Measurements from ENCODE around the gene RGS7. TPM values are rescaled to one million over a fixed set of nuclear protein-coding genes. Genes with fewer than 3 reads are reported as not detected.

Gene RGS7
- total and polyA plus RNA-seq, 10 of the 15 experiments (the other 5 are each of a cell fraction or from before 2014, with no cell fraction given) = not detected

DNA sequence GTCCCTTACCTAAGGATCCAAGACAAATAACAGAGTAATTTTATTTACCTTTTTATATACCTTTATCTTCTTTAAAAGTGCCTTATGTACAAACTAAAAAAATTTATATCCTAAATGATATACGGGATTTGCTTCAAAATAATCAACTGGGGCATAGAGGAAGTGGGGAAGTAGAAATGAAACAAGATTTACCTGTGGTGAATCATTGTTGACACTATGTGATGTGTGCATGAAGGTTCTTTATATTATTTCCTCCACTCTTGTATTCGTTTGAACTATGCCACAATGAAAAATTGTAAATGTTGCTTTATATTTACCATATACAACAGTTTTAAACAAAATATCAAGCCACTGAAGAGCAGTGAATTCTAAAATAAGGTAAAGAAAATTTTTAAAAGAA, 13.0 kb downstream of the RGS7 start:
- ChIA-PET SMC1A (ENCODE audit: uncharacterized antibody, unreplicated experiment) (no interaction called here), RAD21 (ENCODE audit: unreplicated experiment) (no interaction called here), POLR2A (no interaction called here), CTCF (no interaction called here)
- TF ChIP-seq, protein P1, sequence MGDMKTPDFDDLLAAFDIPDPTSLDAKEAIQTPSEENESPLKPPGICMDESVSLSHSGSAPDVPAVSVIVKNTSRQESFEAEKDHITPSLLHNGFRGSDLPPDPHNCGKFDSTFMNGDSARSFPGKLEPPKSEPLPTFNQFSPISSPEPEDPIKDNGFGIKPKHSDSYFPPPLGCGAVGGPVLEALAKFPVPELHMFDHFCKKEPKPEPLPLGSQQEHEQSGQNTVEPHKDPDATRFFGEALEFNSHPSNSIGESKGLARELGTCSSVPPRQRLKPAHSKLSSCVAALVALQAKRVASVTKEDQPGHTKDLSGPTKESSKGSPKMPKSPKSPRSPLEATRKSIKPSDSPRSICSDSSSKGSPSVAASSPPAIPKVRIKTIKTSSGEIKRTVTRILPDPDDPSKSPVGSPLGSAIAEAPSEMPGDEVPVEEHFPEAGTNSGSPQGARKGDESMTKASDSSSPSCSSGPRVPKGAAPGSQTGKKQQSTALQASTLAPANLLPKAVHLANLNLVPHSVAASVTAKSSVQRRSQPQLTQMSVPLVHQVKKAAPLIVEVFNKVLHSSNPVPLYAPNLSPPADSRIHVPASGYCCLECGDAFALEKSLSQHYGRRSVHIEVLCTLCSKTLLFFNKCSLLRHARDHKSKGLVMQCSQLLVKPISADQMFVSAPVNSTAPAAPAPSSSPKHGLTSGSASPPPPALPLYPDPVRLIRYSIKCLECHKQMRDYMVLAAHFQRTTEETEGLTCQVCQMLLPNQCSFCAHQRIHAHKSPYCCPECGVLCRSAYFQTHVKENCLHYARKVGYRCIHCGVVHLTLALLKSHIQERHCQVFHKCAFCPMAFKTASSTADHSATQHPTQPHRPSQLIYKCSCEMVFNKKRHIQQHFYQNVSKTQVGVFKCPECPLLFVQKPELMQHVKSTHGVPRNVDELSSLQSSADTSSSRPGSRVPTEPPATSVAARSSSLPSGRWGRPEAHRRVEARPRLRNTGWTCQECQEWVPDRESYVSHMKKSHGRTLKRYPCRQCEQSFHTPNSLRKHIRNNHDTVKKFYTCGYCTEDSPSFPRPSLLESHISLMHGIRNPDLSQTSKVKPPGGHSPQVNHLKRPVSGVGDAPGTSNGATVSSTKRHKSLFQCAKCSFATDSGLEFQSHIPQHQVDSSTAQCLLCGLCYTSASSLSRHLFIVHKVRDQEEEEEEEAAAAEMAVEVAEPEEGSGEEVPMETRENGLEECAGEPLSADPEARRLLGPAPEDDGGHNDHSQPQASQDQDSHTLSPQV (IDR thresholded peaks at IDR 0.05) = no peak
- Histone ChIP-seq H3K27me3 (replicated peaks in 1 of 2; ENCODE audit: control insufficient read depth in 2 of 2, insufficient read depth in 2 of 2, low read length in 1 of 2) (no peaks in the 10 kb centered on the region), H3K36me3 (ENCODE audit: control insufficient read depth in 2 of 2, insufficient read depth in 2 of 2, low read length in 1 of 2) (no peaks in the 10 kb centered on the region), H3K9me3 (replicated peaks; ENCODE audit: control insufficient read depth, insufficient read depth, low read length) (no peaks in the 10 kb centered on the region), H3K4me3 (no peak overlapping the region), H3K4me1 (ENCODE audit: control insufficient read depth, insufficient read depth, low read length) (no peaks in the 10 kb centered on the region), H3K9ac (ENCODE audit: control insufficient read depth, insufficient read depth, low read length) (no peak overlapping the region), H2AFZ (ENCODE audit: control insufficient read depth, low read depth, low read length) (no peak overlapping the region), H3K27ac (ENCODE audit: control insufficient read depth, insufficient read depth) (no peak overlapping the region), H3K4me2 (ENCODE audit: control insufficient read depth, insufficient read depth) (no peak overlapping the region), H3K79me2 (ENCODE audit: control insufficient read depth, insufficient read depth, low read length) (no peaks in the 10 kb centered on the region), H4K20me1 (ENCODE audit: control insufficient read depth, insufficient read depth) (no peaks in the 10 kb centered on the region)
- FAIRE-seq (no peak), DNase-seq (ENCODE audit: low read depth, low spot score) (no peak), ATAC-seq (no peak)
- 2% methylated on average over 2 of the region's 2 CpGs for WGBS (ENCODE audit: insufficient coverage, insufficient replicate concordance, low lambda C conversion rate, missing lambda C conversion rate)
- no TSS peak for BruUV-seq (replicated peaks)
- intact Hi-C loops (cut with micrococcal nuclease; ENCODE audit: unreplicated experiment) (no loop called here), in situ Hi-C loops (cut with MboI) (no loop called here)

DNA sequence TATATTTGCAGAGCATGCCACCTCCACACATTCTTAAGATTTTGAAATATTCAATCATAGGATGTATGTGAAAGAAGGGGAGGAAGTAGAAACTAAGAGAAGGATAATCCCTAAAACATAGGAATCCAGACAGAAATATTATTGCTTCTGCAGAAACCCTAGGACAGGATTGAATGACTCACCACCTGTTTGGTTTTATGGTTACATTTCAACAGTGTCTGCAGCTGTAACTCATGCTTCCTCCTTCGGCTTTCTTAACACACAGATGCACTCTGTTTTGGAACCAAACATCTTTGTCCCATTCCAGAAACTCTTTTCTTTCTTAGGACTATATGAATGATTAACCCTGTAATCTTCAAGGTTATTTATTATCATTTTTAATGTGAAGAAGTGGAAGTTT, 20.7 kb downstream of the RGS7 start:
- FAIRE-seq = no peak
- Histone ChIP-seq H4K20me1 (ENCODE audit: control insufficient read depth, insufficient read depth) (no peaks in the 10 kb centered on the region), H3K36me3 (ENCODE audit: control insufficient read depth in 2 of 2, insufficient read depth in 2 of 2, low read length in 1 of 2) (no peaks in the 10 kb centered on the region), H3K27me3 (replicated peaks in 1 of 2; ENCODE audit: control insufficient read depth in 2 of 2, insufficient read depth in 2 of 2, low read length in 1 of 2) (no peaks in the 10 kb centered on the region), H3K9ac (ENCODE audit: control insufficient read depth, insufficient read depth, low read length) (no peak overlapping the region), H3K4me3 (no peak overlapping the region), H3K4me1 (ENCODE audit: control insufficient read depth, insufficient read depth, low read length) (no peaks in the 10 kb centered on the region), H3K9me3 (replicated peaks; ENCODE audit: control insufficient read depth, insufficient read depth, low read length) (no peaks in the 10 kb centered on the region), H3K4me2 (ENCODE audit: control insufficient read depth, insufficient read depth) (no peak overlapping the region), H3K27ac (ENCODE audit: control insufficient read depth, insufficient read depth) (no peak overlapping the region), H2AFZ (ENCODE audit: control insufficient read depth, low read depth, low read length) (no peak overlapping the region), H3K79me2 (ENCODE audit: control insufficient read depth, insufficient read depth, low read length) (no peaks in the 10 kb centered on the region)
- intact Hi-C loops (cut with micrococcal nuclease; ENCODE audit: unreplicated experiment) (no loop called here), in situ Hi-C loops (cut with MboI) (no loop called here)
- CTCF ChIA-PET = no interaction called here
- no peak for ATAC-seq
- TF ChIP-seq SMARCA5 (IDR thresholded peaks at IDR 0.05) (no peak), POU2F2 (IDR thresholded peaks at IDR 0.05; ENCODE audit: borderline replicate concordance, low read depth, low read length) (no peak)
- TF ChIP-seq, protein P2, sequence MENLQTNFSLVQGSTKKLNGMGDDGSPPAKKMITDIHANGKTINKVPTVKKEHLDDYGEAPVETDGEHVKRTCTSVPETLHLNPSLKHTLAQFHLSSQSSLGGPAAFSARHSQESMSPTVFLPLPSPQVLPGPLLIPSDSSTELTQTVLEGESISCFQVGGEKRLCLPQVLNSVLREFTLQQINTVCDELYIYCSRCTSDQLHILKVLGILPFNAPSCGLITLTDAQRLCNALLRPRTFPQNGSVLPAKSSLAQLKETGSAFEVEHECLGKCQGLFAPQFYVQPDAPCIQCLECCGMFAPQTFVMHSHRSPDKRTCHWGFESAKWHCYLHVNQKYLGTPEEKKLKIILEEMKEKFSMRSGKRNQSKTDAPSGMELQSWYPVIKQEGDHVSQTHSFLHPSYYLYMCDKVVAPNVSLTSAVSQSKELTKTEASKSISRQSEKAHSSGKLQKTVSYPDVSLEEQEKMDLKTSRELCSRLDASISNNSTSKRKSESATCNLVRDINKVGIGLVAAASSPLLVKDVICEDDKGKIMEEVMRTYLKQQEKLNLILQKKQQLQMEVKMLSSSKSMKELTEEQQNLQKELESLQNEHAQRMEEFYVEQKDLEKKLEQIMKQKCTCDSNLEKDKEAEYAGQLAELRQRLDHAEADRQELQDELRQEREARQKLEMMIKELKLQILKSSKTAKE (IDR thresholded peaks at IDR 0.05; ENCODE audit: low read depth, poor library complexity, severe bottlenecking) = no peak
- SMC1A ChIA-PET (ENCODE audit: uncharacterized antibody, unreplicated experiment) = no interaction called here
- no TSS peak for BruUV-seq (replicated peaks)
- RAD21 ChIA-PET (ENCODE audit: unreplicated experiment) = no interaction called here
- no peak for DNase-seq (ENCODE audit: low read depth, low spot score)
- WGBS (ENCODE audit: insufficient coverage, insufficient replicate concordance, low lambda C conversion rate, missing lambda C conversion rate) = 0% methylated on average over 1 of the region's 1 CpG
- POLR2A ChIA-PET = no interaction called here

Measured in GM12878 (cell line).